Stimulated activated CD4-positive, alpha-beta T cell treated with anti-CD3 and anti-CD28 coated beads, Interleukin-4, amount 100 ng/mL, for 4 hours (primary cell): ENCODE measurements around the gene MYL9.
A peak's percentile ranks its signal among the peaks of the same experiment; 100 is the strongest.

Source experiments
- DNase-seq, 2 experiments: peaks; one replicate each; pipeline ENCODE4 v3.0.0-alpha.2; 2020

Gene MYL9

DNA sequence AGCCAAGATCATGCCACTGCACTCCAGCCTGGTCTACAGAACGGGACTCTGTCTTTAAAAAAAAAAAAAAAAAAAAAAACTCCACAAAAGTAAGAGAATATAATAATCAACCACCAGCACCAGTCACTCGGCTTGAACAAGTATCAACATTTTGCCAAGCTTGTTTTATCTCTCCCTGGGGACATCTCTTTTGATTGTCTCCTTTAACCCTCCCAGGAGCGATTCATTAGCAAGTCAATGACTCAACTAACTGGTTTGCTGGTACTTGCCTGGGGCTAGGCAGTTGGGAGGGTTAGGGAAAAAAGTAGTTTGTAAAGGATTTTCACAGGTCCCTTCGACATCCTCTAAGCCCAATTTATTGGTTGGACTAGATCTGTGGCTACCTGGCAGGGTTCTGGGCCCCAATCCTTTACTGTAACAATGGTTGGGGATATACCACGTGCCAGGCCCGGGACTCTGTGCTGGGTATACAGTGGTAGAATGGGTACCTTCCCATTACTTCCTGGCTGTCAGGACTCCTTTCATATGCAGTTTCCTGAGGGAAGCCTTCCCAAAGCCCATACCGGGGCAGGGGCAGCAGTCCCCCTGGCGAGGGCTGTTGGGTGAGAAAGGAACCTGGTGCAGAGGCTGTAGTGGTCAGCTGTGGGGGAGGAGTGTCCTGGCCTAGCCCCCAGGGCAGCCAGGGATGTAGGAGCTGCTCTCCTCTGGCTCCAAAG lies 44.2 kb downstream of the MYL9 start:
- no peak for DNase-seq

- DNase-seq = no peak
Observed at GRCh38 chr20:36587388-36588070, 46.2 kb downstream of the MYL9 start.

DNA sequence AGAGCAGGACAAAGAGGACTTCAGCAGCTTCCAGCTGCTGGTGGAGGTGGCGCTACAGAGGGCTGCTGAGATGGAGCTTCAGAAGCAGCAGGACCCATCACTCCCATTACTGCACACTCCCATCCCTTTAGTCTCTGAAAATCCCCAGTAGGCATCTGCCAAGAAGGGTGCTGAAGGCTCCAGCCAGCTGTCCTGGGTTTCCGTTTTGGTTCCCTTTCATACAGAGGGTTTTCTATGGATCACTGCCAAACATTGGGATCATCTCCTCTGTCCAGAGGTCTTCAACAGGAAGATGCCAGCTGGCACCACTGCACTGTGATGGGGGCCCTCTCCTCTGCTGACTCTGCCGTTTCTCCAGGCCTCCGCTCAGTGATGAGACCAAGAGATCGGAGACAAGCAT lies 50.0 kb downstream of the MYL9 start:
- DNase-seq = no peak

DNA sequence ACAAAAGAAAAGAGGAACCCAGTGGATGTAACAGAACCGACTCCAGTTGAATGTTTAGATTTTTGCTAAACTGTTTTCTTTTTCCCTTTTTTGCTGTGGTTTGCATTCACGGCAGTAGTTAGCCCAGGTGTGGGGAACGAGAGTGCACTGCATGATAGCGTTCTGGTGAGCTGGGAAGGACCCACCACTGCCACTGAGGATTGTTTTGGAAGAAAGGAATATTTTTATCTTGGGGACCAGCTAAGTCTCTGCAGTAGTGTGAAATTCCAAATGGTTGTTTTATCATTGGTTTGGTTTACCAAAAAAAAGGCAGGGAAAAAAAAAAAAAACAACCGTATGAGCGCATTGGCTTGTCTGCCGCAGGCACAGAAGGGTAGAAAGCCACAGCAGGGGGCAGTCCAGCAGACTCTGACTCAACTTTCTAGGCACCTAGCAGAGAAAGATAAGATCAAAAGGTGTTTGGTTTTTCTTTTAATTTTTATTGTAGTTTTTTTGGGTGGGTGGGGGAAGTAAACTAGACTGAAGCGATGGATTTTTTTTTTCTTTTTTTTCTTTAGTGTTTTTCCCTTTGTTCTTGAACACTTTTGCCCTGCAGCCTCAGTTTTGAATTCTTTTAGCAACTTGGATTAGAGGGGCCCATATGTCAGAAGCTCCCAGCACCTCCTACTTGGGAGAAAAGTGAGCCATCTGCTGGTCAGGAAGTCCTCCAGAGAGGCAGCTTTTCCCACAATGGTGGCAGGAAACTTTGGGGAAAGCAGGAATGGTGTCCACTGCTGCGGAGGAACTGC lies 50.7 kb downstream of the MYL9 start:
- DNase-seq = peak; percentile 40 to 75

DNA sequence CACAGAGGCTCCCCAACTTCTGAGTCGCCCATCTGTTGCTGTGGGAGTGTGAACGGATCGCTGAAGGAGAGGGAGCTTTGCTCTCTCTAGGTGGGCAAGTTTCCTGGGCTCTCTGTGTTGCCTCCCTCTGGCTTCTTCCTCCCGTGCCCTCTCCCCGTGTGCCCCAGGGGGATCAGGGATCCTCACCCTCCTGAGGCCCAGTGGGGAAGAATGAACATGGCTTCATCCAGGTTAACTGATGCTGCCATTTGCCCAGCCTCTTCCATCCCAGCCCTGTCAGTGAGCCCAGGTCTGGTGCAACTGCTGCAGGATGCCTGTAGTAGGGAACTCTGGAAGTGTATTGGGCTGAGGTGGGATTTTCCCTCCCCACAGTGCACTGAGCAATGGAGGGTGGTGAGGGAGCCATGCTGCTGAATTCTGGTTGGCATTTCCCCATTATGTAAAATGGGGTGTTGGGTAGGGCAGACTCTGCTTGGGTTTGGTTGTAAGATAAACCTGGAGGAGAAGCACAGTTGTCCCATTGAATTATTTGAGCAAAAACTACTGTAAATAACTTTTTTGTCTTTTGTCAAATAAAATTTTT lies 52.1 kb downstream of the MYL9 start:
- DNase-seq = no peak

DNA sequence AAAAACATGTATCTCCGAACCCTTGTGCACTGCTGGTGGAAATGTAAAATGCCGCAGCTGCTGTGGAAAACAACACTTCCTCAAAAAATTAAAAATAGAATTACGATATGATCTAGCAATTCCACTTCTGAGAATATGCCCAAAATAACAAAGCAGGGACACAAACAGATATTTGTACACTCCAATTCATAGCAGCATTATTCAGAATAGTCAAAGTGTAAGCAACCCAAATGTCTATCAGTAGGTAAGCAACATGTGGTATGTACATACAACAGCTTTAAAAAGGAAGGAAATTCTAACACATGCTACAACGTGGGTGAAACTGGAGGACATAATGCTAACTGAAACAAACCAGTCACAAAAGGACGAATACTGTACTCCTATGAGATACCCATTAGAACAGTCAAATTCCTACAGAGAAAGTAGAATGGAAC lies 58.6 kb downstream of the MYL9 start:
- no peak for DNase-seq
